Gastrocnemius medialis (tissue), 4 donors: ENCODE data around the gene NOX3.

Experiments used
- CTCF ChIP-seq, 5 experiments: fragments of 450-650 bp in 3 of 5; fragments of 200-600 bp in 2 of 5; sonication (generic) in 2 of 5; IDR thresholded peaks in 4 of 5; conservative IDR thresholded peaks in 1 of 5; 1 replicate in 4 of 5; 2 replicates in 1 of 5; pipeline ENCODE4 v1.5.1; 2016 to 2019; ENCODE audit warnings: antibody characterized with exemption in 5 of 5, mild to moderate bottlenecking in 3 of 5, moderate library complexity in 3 of 5
- POLR2A ChIP-seq, 2 donors: fragments of 450-650 bp; IDR thresholded peaks; one replicate each; pipeline ENCODE4 v1.6.1; 2017; ENCODE audit warnings: antibody characterized with exemption in 2 of 2, mild to moderate bottlenecking in 2 of 2, moderate library complexity in 2 of 2

GRCh38 chr6:155439376-155439775 lies 16.3 kb downstream of the NOX3 start:
- TF ChIP-seq CTCF (IDR thresholded peaks at IDR 0.05 in 4 of 5, conservative IDR thresholded peaks at IDR 0.05 in 1 of 5), result no peak
- TF ChIP-seq POLR2A (IDR thresholded peaks at IDR 0.05), result no peak
